HCT116 (cell line): ENCODE results near the gene SEMA4D. TPM values are rescaled to one million over a fixed set of nuclear protein-coding genes. Genes with fewer than 3 reads are reported as not detected.

ENCODE experiments used
- ATAC-seq: fragments of 200-7000 bp; cut with Tn5 transposase; 2 replicates; pipeline ENCODE4 v1.9.1; 2020; ENCODE audit warnings: mild to moderate bottlenecking, moderate library complexity
- BruUV-seq: library from RNA; stranded (reverse); fragments of 400-500 nt; replicated peaks from 2 replicates; lab custom pipeline; 2021; lab: Mats Ljungman, UMichigan
- CTCF ChIA-PET: fragments of 300-600 bp; sonication (Branson Sonifier 250); formaldehyde crosslinking; loops from one replicate; lab custom pipeline; 2021; ENCODE audit warnings: antibody characterized with exemption; lab: Charles Lee
- POLR2A ChIA-PET: fragments of 300-600, 350-600 bp; sonication (Branson Sonifier 250); formaldehyde crosslinking; loops from one replicate; lab custom pipeline; 2021; ENCODE audit warnings: antibody characterized with exemption; lab: Charles Lee
- RAD21 ChIA-PET, 2 experiments: fragments of 300-600 bp; sonication (Branson Sonifier 250); formaldehyde crosslinking; loops; one replicate each; lab custom pipeline; 2023; ENCODE audit warnings: low total read pairs in 2 of 2; ENCODE audit not compliant: uncharacterized antibody in 2 of 2, unreplicated experiment in 2 of 2, low non-redundant PET in 1 of 2; lab: Charles Lee
- DNase-seq: peaks from one replicate; pipeline ENCODE4 v3.0.0-alpha.2; 2010; ENCODE audit warnings: low read depth, low spot score
- H2AFZ ChIP-seq: fragments of 200-600 bp; shearing (Covaris generic), sonication (generic); 2 replicates; pipeline ENCODE4 v1.6.1; 2017; ENCODE audit warnings: low read depth, mixed run types, mixed read lengths, antibody characterized with exemption, low read length; ENCODE audit not compliant: poor library complexity, severe bottlenecking
- H3K27ac ChIP-seq: 2 replicates; pipeline ENCODE4 v1.5.1; 2012; ENCODE audit warnings: low read depth, low read length
- H3K27me3 ChIP-seq: fragments of 200-600 bp; sonication (generic); 2 replicates; pipeline ENCODE4 v1.6.1; 2016; ENCODE audit warnings: mixed run types, low read length, mixed read lengths; ENCODE audit not compliant: insufficient read depth
- H3K36me3 ChIP-seq, 2 experiments: fragments of 200-500 bp in 1 of 2; fragments of 200-600 bp in 1 of 2; sonication (Bioruptor generic) in 1 of 2; sonication (generic) in 1 of 2; 2 replicates each; pipeline versions ENCODE4 v1.5.1 to v1.6.1; 2014 to 2016; ENCODE audit warnings: low read length in 2 of 2, inconsistent platforms in 1 of 2, mixed read lengths in 1 of 2, mixed run types in 1 of 2; ENCODE audit not compliant: insufficient read depth in 2 of 2, control insufficient read depth in 1 of 2
- H3K4me1 ChIP-seq, 2 experiments: fragments of 200-600 bp in 1 of 2; sonication (generic) in 1 of 2; 2 replicates each; pipeline versions ENCODE4 v1.5.1 to v1.6.1; 2012 to 2017; ENCODE audit warnings: low read length in 2 of 2, inconsistent platforms in 1 of 2, mild to moderate bottlenecking in 1 of 2, mixed read lengths in 1 of 2, mixed run types in 1 of 2, moderate library complexity in 1 of 2; ENCODE audit not compliant: insufficient read depth in 2 of 2, control insufficient read depth in 1 of 2
- H3K4me2 ChIP-seq: fragments of 200-600 bp; sonication (generic); 2 replicates; pipeline ENCODE4 v1.6.1; 2017; ENCODE audit warnings: mixed run types, low read length, mixed read lengths
- H3K4me3 ChIP-seq, 2 experiments: fragments of 200-600 bp in 1 of 2; sonication (generic) in 1 of 2; replicated peaks in 1 of 2; 2 replicates each; pipeline ENCODE4 v1.5.1; 2011 to 2016; ENCODE audit warnings: low read length in 2 of 2, control low read depth in 1 of 2, low read depth in 1 of 2, mild to moderate bottlenecking in 1 of 2, mixed read lengths in 1 of 2, mixed run types in 1 of 2
- H3K79me2 ChIP-seq: fragments of 200-600 bp; sonication (generic); 2 replicates; pipeline ENCODE4 v1.6.1; 2017; ENCODE audit warnings: mild to moderate bottlenecking, mixed run types, low read length, moderate library complexity, mixed read lengths; ENCODE audit not compliant: insufficient read depth
- H3K9ac ChIP-seq: fragments of 200-600 bp; sonication (generic); 2 replicates; pipeline ENCODE4 v1.6.1; 2016; ENCODE audit warnings: low read length, mixed read lengths
- H3K9me2 ChIP-seq: fragments of 200-600 bp; sonication (generic), shearing (Covaris generic); 2 replicates; pipeline ENCODE4 v1.6.1; 2017; ENCODE audit warnings: mixed run types, mild to moderate bottlenecking, moderate library complexity; ENCODE audit not compliant: insufficient read depth
- H3K9me3 ChIP-seq, 2 experiments: fragments of 200-500 bp in 1 of 2; fragments of 200-600 bp in 1 of 2; sonication (Bioruptor generic) in 1 of 2; sonication (generic) in 1 of 2; 2 replicates each; pipeline ENCODE4 v1.6.1; 2014 to 2017; ENCODE audit warnings: low read length in 2 of 2, mixed read lengths in 2 of 2, inconsistent platforms in 1 of 2, low read depth in 1 of 2, mild to moderate bottlenecking in 1 of 2, mixed run types in 1 of 2, moderate library complexity in 1 of 2; ENCODE audit not compliant: control insufficient read depth in 1 of 2, insufficient read depth in 1 of 2
- H4K20me1 ChIP-seq: fragments of 200-600 bp; sonication (generic), shearing (Covaris generic); 2 replicates; pipeline ENCODE4 v1.6.1; 2017; ENCODE audit warnings: mixed run types, mild to moderate bottlenecking, moderate library complexity; ENCODE audit not compliant: insufficient read depth
- ATF3 ChIP-seq: IDR thresholded peaks from 2 replicates; pipeline ENCODE4 v1.6.1; 2012
- CBX3 ChIP-seq: IDR thresholded peaks from 2 replicates; pipeline ENCODE4 v1.6.1; 2012; ENCODE audit warnings: low read depth
- CTCF ChIP-seq, 3 experiments: fragments of 200-600 bp in 1 of 3; sonication (generic) in 1 of 3; IDR thresholded peaks in 2 of 3; conservative IDR thresholded peaks in 1 of 3; 2 replicates each; pipeline ENCODE4 v1.5.1; 2012 to 2017; ENCODE audit warnings: low read depth in 2 of 3, low read length in 2 of 3, antibody characterized with exemption in 1 of 3, borderline replicate concordance in 1 of 3, control low read depth in 1 of 3, mild to moderate bottlenecking in 1 of 3, mixed read lengths in 1 of 3, mixed run types in 1 of 3, moderate library complexity in 1 of 3; ENCODE audit not compliant: insufficient read depth in 1 of 3
- EGR1 ChIP-seq: IDR thresholded peaks from 2 replicates; pipeline ENCODE4 v1.6.1; 2012; ENCODE audit warnings: low read depth
- ELF1 ChIP-seq: IDR thresholded peaks from 2 replicates; pipeline ENCODE4 v1.6.1; 2012; ENCODE audit warnings: low read depth, borderline replicate concordance
- EZH2 ChIP-seq: fragments of 200-600 bp; sonication (generic); IDR thresholded peaks from 2 replicates; pipeline ENCODE4 v1.6.1; 2017; ENCODE audit warnings: antibody characterized with exemption, mixed run types
- EZH2phosphoT487 ChIP-seq: fragments of 200-600 bp; IDR thresholded peaks from 2 replicates; pipeline ENCODE4 v1.6.1; 2018; ENCODE audit warnings: antibody characterized with exemption, borderline replicate concordance
- FOSL1 ChIP-seq: IDR thresholded peaks from 2 replicates; pipeline ENCODE4 v1.6.1; 2012; ENCODE audit warnings: low read depth
- JUND ChIP-seq: IDR thresholded peaks from 2 replicates; pipeline ENCODE4 v1.6.1; 2012
- POLR2A ChIP-seq: IDR thresholded peaks from 2 replicates; pipeline ENCODE4 v1.7.0; 2011; ENCODE audit warnings: borderline replicate concordance; ENCODE audit not compliant: insufficient read depth, insufficient read length; ENCODE audit errors: extremely low read depth
- POLR2AphosphoS5 ChIP-seq: IDR thresholded peaks from 2 replicates; pipeline ENCODE4 v1.6.1; 2011; ENCODE audit warnings: mild to moderate bottlenecking, low read depth, low read length, moderate library complexity
- RAD21 ChIP-seq: IDR thresholded peaks from 2 replicates; pipeline ENCODE4 v1.6.1; 2012; ENCODE audit warnings: low read depth, mild to moderate bottlenecking
- SIN3A ChIP-seq: IDR thresholded peaks from 2 replicates; pipeline ENCODE4 v1.6.1; 2012; ENCODE audit warnings: low read depth
- SP1 ChIP-seq: IDR thresholded peaks from 2 replicates; pipeline ENCODE4 v1.6.1; 2012; ENCODE audit warnings: low read depth
- SRF ChIP-seq: IDR thresholded peaks from 2 replicates; pipeline ENCODE4 v1.6.1; 2012; ENCODE audit warnings: low read depth
- TCF7L2 ChIP-seq: IDR thresholded peaks from 2 replicates; pipeline ENCODE4 v1.7.0; 2011; ENCODE audit warnings: borderline replicate concordance, inconsistent platforms; ENCODE audit not compliant: insufficient read depth, insufficient read length; ENCODE audit errors: extremely low read depth
- YY1 ChIP-seq: IDR thresholded peaks from 2 replicates; pipeline ENCODE4 v1.6.1; 2011; ENCODE audit warnings: low read length, low read depth, moderate library complexity, mild to moderate bottlenecking; ENCODE audit not compliant: insufficient replicate concordance; ENCODE audit errors: extremely low read depth
- ZBTB33 ChIP-seq: IDR thresholded peaks from 2 replicates; pipeline ENCODE4 v1.6.1; 2011; ENCODE audit warnings: mild to moderate bottlenecking, low read length, moderate library complexity; ENCODE audit not compliant: insufficient replicate concordance; ENCODE audit errors: extremely low read depth
- ZFX ChIP-seq: fragments of 450-650 bp; IDR thresholded peaks from 2 replicates; pipeline ENCODE4 v1.6.1; 2017
- ZNF274 ChIP-seq: fragments of 200-500 bp; sonication (Bioruptor generic); IDR thresholded peaks from 2 replicates; pipeline ENCODE4 v1.6.1; 2014; ENCODE audit warnings: mild to moderate bottlenecking, low read depth, low read length, inconsistent platforms
- intact Hi-C: fragments of 100-400 bp; cut with micrococcal nuclease; formaldehyde crosslinking; loops from 2 replicates; pipeline ENCODE4 v1.10.0; 2022
- total RNA-seq: library from RNA; stranded (reverse); gene quantifications from one replicate; pipeline ENCODE4 v1.2.1, GENCODE V29; 2021; ENCODE audit not compliant: unreplicated experiment

Gene SEMA4D
- total RNA-seq, 1 experiment from 2014 or later, result 32.0 TPM

- no peak for DNase-seq
- Histone ChIP-seq H3K27me3 (no peaks in the 10 kb centered on the region), H3K4me3 (no peak overlapping the region), H3K79me2 (peaks cover 37% of the 10 kb centered on the region), H3K9me2 (no peaks in the 10 kb centered on the region), H3K4me2 (no peak overlapping the region), H3K4me1 (no peaks in the 10 kb centered on the region), H3K36me3 (no peaks in the 10 kb centered on the region), H2AFZ (no peak overlapping the region), H4K20me1 (no peaks in the 10 kb centered on the region), H3K9me3 (no peaks in the 10 kb centered on the region), H3K9ac (no peak overlapping the region), H3K27ac (no peak overlapping the region)
- no peak for ATAC-seq
- no TSS peak for BruUV-seq
- POLR2A ChIA-PET, result no interaction called here
- no peak for TF ChIP-seq EZH2phosphoT487
- no peak for TF ChIP-seq YY1
- no peak for TF ChIP-seq POLR2AphosphoS5
- no peak for TF ChIP-seq JUND
- no peak for TF ChIP-seq ZFX
- no peak for TF ChIP-seq FOSL1
- no peak for TF ChIP-seq ATF3
- no peak for TF ChIP-seq TCF7L2
- no peak for TF ChIP-seq EGR1
- no peak for TF ChIP-seq ELF1
- no peak for TF ChIP-seq RAD21
- TF ChIP-seq SIN3A, result no peak
- TF ChIP-seq SP1, result no peak
- TF ChIP-seq ZBTB33, result no peak
- no peak for TF ChIP-seq CTCF (IDR thresholded peaks at IDR 0.05 in 2 of 3, conservative IDR thresholded peaks at IDR 0.05 in 1 of 3; ENCODE audit: borderline replicate concordance in 1 of 3, insufficient read depth in 1 of 3, low read depth in 2 of 3, low read length in 2 of 3)
- no peak for TF ChIP-seq POLR2A
- no peak for TF ChIP-seq CBX3
- TF ChIP-seq EZH2, result no peak
- no peak for TF ChIP-seq ZNF274
- TF ChIP-seq SRF, result no peak
- intact Hi-C loops, result no loop called here
- RAD21 ChIA-PET, result no interaction called here
- CTCF ChIA-PET, result no interaction called here
Observed at GRCh38 chr9:89484475-89485404, 13.2 kb downstream of the SEMA4D start.
